Body of pancreas (tissue), 4 donors: ENCODE results near the gene TMOD1. TPM values are rescaled to one million over a fixed set of nuclear protein-coding genes. Genes with fewer than 3 reads are reported as not detected.

Experiments
- ATAC-seq: fragments of 150-250 bp; one replicate; pipeline ENCODE4 v1.9.1; 2016
- DNase-seq, 4 donors: peaks; one replicate each; pipeline ENCODE4 v3.0.0-alpha.2; 2019
- H3K27ac ChIP-seq, 4 donors: fragments of 200-600 bp; sonication (generic); 1 replicate in 3 of 4; 2 replicates in 1 of 4; pipeline versions ENCODE4 v1.5.1 to v1.6.1; 2016 to 2019; ENCODE audit warnings: mild to moderate bottlenecking in 1 of 4, mixed read lengths in 1 of 4, moderate library complexity in 1 of 4
- H3K27me3 ChIP-seq, 2 donors: fragments of 200-600 bp; sonication (generic); one replicate each; pipeline ENCODE4 v1.6.0; 2016; ENCODE audit warnings: mild to moderate bottlenecking in 1 of 2
- H3K36me3 ChIP-seq, 2 donors: fragments of 200-600 bp; sonication (generic); replicated peaks in 1 of 2; 2 replicates each; pipeline ENCODE4 v1.5.1; 2016; ENCODE audit warnings: low read depth in 2 of 2; ENCODE audit not compliant: insufficient read depth in 1 of 2
- H3K4me1 ChIP-seq: fragments of 200-600 bp; sonication (generic); one replicate; pipeline ENCODE4 v1.6.0; 2016
- H3K4me3 ChIP-seq, 2 donors: fragments of 200-600 bp; sonication (generic); 1 replicate in 1 of 2; 2 replicates in 1 of 2; pipeline ENCODE4 v1.5.1; 2016 to 2019
- H3K9me3 ChIP-seq, 3 donors: fragments of 200-600 bp; sonication (generic); 1 replicate in 2 of 3; 2 replicates in 1 of 3; pipeline ENCODE4 v1.5.1; 2016
- POLR2A ChIP-seq, 3 donors: fragments of 450-650 bp; IDR thresholded peaks; one replicate each; pipeline ENCODE4 v1.6.1; 2016; ENCODE audit warnings: antibody characterized with exemption in 3 of 3, mild to moderate bottlenecking in 2 of 3
- WGBS, 2 donors: methylation state at CpG; one replicate each; pipeline ENCODE4 v1.1.5; 2017; 5-methylcytosine and 5-hydroxymethylcytosine counted together
- intact Hi-C: fragments of 100-400 bp; cut with DNase I; formaldehyde crosslinking; loops from one replicate; pipeline ENCODE4 v1.15.1; 2023
- total RNA-seq, 2 donors: library from RNA; depleted of rRNA; stranded (reverse); fragments of >200 nt; gene quantifications; one replicate each; pipeline ENCODE4 v1.1.0, GENCODE V29; 2016
- TF ChIP-seq, protein P1 (sequence below), 7 experiments: fragments of 450-650 bp in 4 of 7; fragments of 200-600 bp in 3 of 7; sonication (generic) in 3 of 7; IDR thresholded peaks; one replicate each; pipeline ENCODE4 v1.5.1; 2016 to 2019; ENCODE audit warnings: antibody characterized with exemption in 7 of 7

TMOD1 gene
- total RNA-seq, 2 donors from 2014 or later: 9.2 to 16.1 TPM

DNA sequence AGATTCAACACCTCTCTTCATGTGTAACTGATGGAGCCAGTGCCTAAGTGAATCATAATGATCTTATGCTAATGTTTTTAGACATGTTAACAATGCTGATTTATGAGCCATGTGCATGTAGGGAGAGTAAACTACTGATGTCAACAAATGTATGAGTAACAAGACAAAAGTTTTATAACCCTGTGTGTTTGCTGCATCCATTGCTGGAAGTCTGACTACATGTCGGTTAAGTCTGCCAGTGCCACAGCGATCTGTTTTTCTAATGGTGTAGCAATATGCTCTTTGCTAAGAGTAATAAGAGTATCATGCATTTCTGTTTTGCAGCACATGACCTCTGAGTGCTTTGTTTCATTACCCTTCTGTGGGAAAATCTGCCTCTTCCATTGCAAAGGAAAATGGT, 26.4 kb upstream of the TMOD1 start:
- Histone ChIP-seq H3K4me3 (no peak overlapping the region), H3K27me3 (no peaks in the 10 kb centered on the region), H3K36me3 (peaks cover 0 to 6% of the 10 kb centered on the region in 2 donors), H3K27ac (no peak overlapping the region), H3K4me1 (peaks cover 5% of the 10 kb centered on the region), H3K9me3 (no peaks in the 10 kb centered on the region)
- DNase-seq (no peak), ATAC-seq (no peak)
- intact Hi-C loops: no loop called here
- 90% methylated on average over 2 of the region's 2 CpGs for WGBS, 2 donors
- no peak for TF ChIP-seq POLR2A (IDR thresholded peaks at IDR 0.05)
- TF ChIP-seq, protein P1, sequence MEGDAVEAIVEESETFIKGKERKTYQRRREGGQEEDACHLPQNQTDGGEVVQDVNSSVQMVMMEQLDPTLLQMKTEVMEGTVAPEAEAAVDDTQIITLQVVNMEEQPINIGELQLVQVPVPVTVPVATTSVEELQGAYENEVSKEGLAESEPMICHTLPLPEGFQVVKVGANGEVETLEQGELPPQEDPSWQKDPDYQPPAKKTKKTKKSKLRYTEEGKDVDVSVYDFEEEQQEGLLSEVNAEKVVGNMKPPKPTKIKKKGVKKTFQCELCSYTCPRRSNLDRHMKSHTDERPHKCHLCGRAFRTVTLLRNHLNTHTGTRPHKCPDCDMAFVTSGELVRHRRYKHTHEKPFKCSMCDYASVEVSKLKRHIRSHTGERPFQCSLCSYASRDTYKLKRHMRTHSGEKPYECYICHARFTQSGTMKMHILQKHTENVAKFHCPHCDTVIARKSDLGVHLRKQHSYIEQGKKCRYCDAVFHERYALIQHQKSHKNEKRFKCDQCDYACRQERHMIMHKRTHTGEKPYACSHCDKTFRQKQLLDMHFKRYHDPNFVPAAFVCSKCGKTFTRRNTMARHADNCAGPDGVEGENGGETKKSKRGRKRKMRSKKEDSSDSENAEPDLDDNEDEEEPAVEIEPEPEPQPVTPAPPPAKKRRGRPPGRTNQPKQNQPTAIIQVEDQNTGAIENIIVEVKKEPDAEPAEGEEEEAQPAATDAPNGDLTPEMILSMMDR (IDR thresholded peaks at IDR 0.05): no peak

DNA sequence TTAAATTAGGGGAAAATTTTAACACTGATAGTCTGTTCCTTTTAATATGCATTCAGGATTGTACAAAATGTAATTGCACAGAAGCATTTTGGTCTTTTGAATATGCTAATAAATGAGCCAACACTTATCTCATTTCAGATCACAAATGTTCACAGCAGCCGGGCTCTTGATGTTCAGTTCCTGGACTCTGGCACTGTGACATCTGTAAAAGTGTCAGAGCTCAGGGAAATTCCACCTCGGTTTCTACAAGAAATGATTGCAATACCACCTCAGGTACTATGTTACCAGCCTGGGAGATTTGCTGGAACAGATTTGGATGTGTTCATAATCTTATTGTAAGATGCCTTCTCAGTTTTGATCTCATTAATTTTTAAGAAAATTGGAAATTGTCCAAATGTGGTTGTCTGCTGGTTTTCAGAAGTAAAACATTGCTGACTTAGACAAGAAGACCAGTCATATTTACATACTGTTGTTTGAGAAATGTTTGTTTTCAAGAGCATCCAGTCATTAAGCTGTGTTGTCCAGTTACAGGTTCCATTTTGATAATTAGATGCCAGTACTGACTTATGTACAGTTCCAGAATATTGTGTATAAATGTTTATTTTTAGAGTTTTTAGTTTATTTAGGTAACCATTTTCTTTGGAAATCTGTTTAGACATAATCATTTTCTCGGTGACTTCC, 23.0 kb upstream of the TMOD1 start:
- H3K36me3 ChIP-seq: peaks cover 0 to 4% of the 10 kb centered on the region in 2 donors
- H3K4me1 ChIP-seq: peaks cover 5% of the 10 kb centered on the region
- ATAC-seq (no peak), DNase-seq (peak in 1 of 4 donors; percentile 33)
- H3K9me3 ChIP-seq: no peaks in the 10 kb centered on the region
- H3K4me3 ChIP-seq: no peak overlapping the region
- 46 to 47% methylated on average over 3 of the region's 3 CpGs for WGBS, 2 donors
- H3K27me3 ChIP-seq: no peaks in the 10 kb centered on the region
- TF ChIP-seq, protein P1 (IDR thresholded peaks at IDR 0.05): no peak
- no peak for TF ChIP-seq POLR2A (IDR thresholded peaks at IDR 0.05)
- intact Hi-C loops: no loop called here
- H3K27ac ChIP-seq: no peak overlapping the region

DNA sequence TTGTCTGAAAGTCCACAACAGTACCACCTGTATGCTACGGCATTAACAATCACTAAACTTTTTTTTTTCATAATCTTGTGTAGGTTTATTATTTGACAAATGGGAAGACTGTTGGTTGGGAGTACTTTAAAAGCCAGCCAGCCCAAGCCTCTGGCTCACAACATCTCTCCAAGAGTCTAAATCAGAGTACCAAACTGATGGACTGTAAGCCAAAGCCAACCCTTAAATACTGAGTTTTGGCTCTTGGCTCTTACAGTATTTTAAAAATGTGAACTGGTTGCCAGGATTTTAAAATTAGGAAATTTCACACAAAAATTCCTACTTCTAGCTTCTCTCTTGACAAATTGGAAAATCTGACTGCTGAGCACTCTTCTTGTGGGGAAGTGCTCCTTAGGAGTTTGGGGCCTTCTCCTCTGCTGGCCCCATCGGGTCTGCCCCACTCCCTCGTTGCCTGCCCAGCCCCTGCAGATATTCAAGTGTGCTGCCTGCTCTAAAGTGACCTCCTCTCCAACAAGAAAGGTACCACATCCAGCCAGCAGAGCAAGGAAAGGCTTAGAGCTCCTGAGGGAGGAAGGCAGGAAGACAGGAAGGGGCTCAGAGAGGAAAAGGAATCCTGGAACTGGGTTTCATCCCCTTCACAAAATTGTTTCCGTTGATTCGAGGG, 21.8 kb upstream of the TMOD1 start:
- Histone ChIP-seq H3K27me3 (no peaks in the 10 kb centered on the region), H3K27ac (no peak overlapping the region), H3K4me1 (peaks cover 10% of the 10 kb centered on the region), H3K36me3 (peaks cover 0 to 4% of the 10 kb centered on the region in 2 donors), H3K9me3 (no peaks in the 10 kb centered on the region), H3K4me3 (no peak overlapping the region)
- intact Hi-C loops: no loop called here
- ATAC-seq (no peak), DNase-seq (no peak)
- TF ChIP-seq, protein P1 (IDR thresholded peaks at IDR 0.05): no peak
- no peak for TF ChIP-seq POLR2A (IDR thresholded peaks at IDR 0.05)
- 79 to 91% methylated on average over 5 of the region's 5 CpGs for WGBS, 2 donors

DNA sequence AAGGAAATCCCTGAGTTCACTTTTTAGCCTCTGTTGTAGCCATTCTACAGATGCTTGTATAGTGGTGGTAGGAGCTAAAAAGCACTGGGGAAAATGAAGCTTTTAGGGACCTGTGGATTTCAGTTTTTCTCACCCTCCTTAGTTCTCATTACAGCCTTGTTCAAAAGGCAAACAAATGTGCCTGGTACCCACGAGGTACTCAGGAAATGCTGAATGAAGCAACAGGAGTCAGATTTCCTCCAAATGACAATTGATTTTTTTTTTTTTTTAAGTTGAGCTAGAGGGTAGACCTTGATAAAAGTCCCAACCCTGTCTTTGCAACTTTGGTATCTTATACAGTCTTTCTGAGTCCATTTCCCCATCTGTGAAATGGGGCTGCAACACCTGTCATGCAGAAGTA, 21.3 kb upstream of the TMOD1 start:
- 14 to 15% methylated on average over 1 of the region's 1 CpG for WGBS, 2 donors
- Histone ChIP-seq H3K36me3 (peaks cover 0 to 4% of the 10 kb centered on the region in 2 donors), H3K9me3 (no peaks in the 10 kb centered on the region), H3K27me3 (no peaks in the 10 kb centered on the region), H3K4me3 (no peak overlapping the region), H3K27ac (no peak overlapping the region), H3K4me1 (peaks cover 10% of the 10 kb centered on the region)
- no peak for TF ChIP-seq POLR2A (IDR thresholded peaks at IDR 0.05)
- TF ChIP-seq, protein P1 (IDR thresholded peaks at IDR 0.05): no peak
- no peak for DNase-seq
- no peak for ATAC-seq
- intact Hi-C loops: no loop called here
